Activated T-cell treated with anti-CD3 and anti-CD28 coated beads, Interleukin-2, amount 50 U/mL, for 24 hours (primary cell): Measurements from ENCODE around the gene OSBPL7.

Source experiments
- DNase-seq: peaks from one replicate; pipeline ENCODE4 v3.0.0-alpha.2; 2020
- H3K27ac Mint-ChIP-seq: 2 replicates; pipeline ENCODE4 v1.8.0; 2020; ENCODE audit warnings: mild to moderate bottlenecking, mixed read lengths
- H3K27me3 Mint-ChIP-seq: 2 replicates; pipeline ENCODE4 v1.8.0; 2020; ENCODE audit warnings: mixed read lengths
- H3K36me3 Mint-ChIP-seq: 2 replicates; pipeline ENCODE4 v1.8.0; 2020; ENCODE audit warnings: low read depth, mixed read lengths
- H3K4me1 Mint-ChIP-seq: 2 replicates; pipeline ENCODE4 v1.8.0; 2020; ENCODE audit warnings: low read depth, mixed read lengths
- H3K4me3 Mint-ChIP-seq: 2 replicates; pipeline ENCODE4 v1.8.0; 2020; ENCODE audit warnings: mild to moderate bottlenecking, moderate library complexity, mixed read lengths
- H3K9me3 Mint-ChIP-seq: 2 replicates; pipeline ENCODE4 v1.8.0; 2020; ENCODE audit warnings: mixed read lengths

The OSBPL7 gene

GRCh38 chr17:47821031-47821423 lies 567 bp downstream of the OSBPL7 start:
- H3K9me3 Mint-ChIP-seq: no peaks in the 10 kb centered on the region
- peaks cover 24% of the 10 kb centered on the region for H3K4me1 Mint-ChIP-seq
- H3K27ac Mint-ChIP-seq: peak overlapping the region; percentile 94

GRCh38 chr17:47820033-47820789 lies 1.4 kb downstream of the OSBPL7 start:
- Mint-ChIP-seq H3K9me3 (no peaks in the 10 kb centered on the region), H3K27ac (peak overlapping the region; percentile 94), H3K27me3 (no peaks in the 10 kb centered on the region), H3K4me1 (peaks cover 24% of the 10 kb centered on the region), H3K36me3 (peaks cover 68% of the 10 kb centered on the region), H3K4me3 (peak overlapping the region; percentile 95)
- DNase-seq: no peak

More at GRCh38 chr17:47821031-47821423, 567 bp downstream of the OSBPL7 start:
- peak; percentile 37 for DNase-seq
- Mint-ChIP-seq H3K27me3 (no peaks in the 10 kb centered on the region), H3K36me3 (peaks cover 68% of the 10 kb centered on the region), H3K4me3 (peak overlapping the region; percentile 95)

- Mint-ChIP-seq H3K4me3 (no peak overlapping the region), H3K27ac (peak overlapping the region; percentile 57), H3K36me3 (peaks cover 71% of the 10 kb centered on the region), H3K27me3 (no peaks in the 10 kb centered on the region), H3K4me1 (peaks cover 24% of the 10 kb centered on the region), H3K9me3 (no peaks in the 10 kb centered on the region)
- no peak for DNase-seq
Measured at GRCh38 chr17:47819475-47819874, 2.1 kb downstream of the OSBPL7 start.

DNA sequence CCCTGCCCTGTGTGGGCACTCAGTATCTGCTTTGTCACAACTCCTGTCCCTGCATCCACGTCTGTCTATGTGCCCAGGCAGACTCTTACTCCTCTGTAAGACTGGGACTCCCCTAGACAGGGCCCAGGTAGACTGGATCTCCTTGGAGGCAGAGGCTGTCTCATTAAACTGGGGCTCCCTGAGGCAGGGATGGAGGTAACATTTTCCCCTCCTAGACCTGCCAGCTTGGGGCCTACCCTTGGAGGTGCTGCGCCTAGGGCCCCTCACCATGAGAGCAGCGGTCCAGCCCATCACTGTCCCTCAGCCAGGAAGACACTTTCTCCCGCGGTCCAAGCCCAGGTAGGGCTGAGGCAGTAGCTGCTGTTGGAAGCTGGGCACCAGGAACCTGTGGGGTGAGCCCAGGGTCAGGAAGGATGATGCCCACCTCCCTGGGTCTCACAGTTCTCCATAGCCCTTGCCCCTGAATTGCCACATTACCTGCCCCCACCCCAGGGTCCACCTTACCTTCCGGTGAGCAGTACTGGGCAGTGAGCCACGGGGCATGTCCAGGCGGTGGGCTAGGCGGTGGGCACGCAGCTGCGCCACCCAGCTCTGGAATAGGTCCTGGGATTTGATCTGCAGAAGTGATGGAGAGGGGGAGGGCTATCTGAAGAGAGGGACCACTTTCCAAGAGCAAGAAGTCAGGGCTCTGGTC lies 3.4 kb downstream of the OSBPL7 start:
- no peaks in the 10 kb centered on the region for H3K27me3 Mint-ChIP-seq
- H3K27ac Mint-ChIP-seq: no peak overlapping the region
- H3K36me3 Mint-ChIP-seq: peaks cover 62% of the 10 kb centered on the region
- H3K4me3 Mint-ChIP-seq: no peak overlapping the region
- DNase-seq: no peak
- no peaks in the 10 kb centered on the region for H3K9me3 Mint-ChIP-seq
- H3K4me1 Mint-ChIP-seq: peaks cover 24% of the 10 kb centered on the region

- H3K27me3 Mint-ChIP-seq: no peaks in the 10 kb centered on the region
- peaks cover 72% of the 10 kb centered on the region for H3K36me3 Mint-ChIP-seq
- H3K4me1 Mint-ChIP-seq: peaks cover 17% of the 10 kb centered on the region
Measured at GRCh38 chr17:47816947-47817346, 4.6 kb downstream of the OSBPL7 start.

DNA sequence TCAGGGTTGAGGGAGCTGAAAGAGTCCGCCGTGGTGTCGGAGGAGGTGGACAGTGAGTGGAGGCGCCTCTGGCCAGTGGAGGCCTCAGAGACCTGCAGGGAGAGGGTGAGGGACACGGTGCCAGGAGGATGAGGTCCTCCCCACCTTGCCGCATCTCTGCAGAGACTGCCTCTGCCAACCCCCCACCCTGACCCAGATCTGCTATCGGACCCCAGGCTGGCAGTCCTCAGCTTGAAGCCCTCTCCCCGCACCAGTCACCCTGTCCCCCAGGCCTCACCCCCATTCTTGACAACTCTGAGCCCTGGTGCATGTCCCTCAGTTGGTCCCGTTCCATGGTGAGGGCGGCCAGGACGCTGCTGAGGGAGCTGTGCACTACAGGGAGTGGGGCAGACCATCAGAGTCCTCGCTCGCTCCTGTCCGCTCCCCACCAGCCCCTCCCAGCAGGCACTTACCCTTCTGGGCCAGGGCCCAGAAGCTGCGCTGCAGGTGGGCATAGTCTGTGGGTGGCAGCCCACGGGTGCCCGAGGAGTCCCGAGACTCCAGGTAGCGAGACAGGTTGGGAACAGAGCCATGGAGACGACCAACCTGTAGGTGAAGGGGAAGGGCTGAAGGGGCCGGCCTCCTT lies 5.4 kb downstream of the OSBPL7 start:
- Mint-ChIP-seq H3K9me3 (no peaks in the 10 kb centered on the region), H3K27ac (no peak overlapping the region), H3K4me1 (peaks cover 13% of the 10 kb centered on the region), H3K36me3 (peaks cover 75% of the 10 kb centered on the region), H3K4me3 (no peak overlapping the region), H3K27me3 (no peaks in the 10 kb centered on the region)
- DNase-seq: no peak

More at GRCh38 chr17:47816947-47817346, 4.6 kb downstream of the OSBPL7 start:
- Mint-ChIP-seq H3K9me3 (no peaks in the 10 kb centered on the region), H3K4me3 (no peak overlapping the region), H3K27ac (peak overlapping the region; percentile 6)
- no peak for DNase-seq

DNA sequence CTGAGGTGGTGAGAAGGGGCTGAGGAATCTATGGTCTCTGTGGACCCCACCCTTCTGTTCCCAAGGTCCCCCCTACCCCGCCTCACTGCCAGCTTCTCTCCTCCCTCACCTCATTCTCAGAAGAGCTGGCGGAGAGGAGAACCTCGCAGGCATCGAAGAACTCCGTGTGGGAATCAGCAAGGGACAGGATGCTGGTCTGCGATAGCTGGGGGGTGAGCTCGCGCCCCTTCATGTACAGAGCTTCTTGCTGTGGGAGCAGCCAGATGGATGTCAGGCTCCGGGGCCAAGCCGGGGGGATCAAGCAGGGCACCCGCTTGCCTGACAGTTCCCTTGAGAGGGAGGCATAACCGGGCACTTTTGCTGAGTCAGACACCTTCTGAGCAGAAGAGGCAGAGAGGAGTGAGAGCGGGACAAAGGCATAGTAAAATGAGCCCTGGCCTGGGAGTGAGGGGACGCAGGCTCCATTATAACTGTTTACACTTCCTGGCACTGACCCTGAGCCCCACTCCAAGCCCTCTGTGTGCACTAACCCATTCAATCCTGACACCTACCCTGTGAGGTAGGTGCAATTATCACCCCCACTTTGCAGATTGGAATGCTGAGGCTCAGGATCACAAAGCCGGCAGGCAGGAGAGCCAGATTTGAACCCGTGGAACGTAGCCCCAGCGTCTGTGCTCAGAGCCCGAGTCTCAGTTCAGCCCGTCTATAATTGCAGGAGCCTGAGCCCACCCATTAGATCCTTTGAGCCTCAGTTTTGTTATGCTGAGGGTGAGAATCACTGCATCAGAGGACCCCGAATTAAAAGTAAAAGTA lies 6.3 kb downstream of the OSBPL7 start:
- peak overlapping the region; percentile 35 for H3K27ac Mint-ChIP-seq
- no peaks in the 10 kb centered on the region for H3K27me3 Mint-ChIP-seq
- H3K4me1 Mint-ChIP-seq: peaks cover 12% of the 10 kb centered on the region
- no peaks in the 10 kb centered on the region for H3K9me3 Mint-ChIP-seq
- no peak overlapping the region for H3K4me3 Mint-ChIP-seq
- peaks cover 79% of the 10 kb centered on the region for H3K36me3 Mint-ChIP-seq
- no peak for DNase-seq

DNA sequence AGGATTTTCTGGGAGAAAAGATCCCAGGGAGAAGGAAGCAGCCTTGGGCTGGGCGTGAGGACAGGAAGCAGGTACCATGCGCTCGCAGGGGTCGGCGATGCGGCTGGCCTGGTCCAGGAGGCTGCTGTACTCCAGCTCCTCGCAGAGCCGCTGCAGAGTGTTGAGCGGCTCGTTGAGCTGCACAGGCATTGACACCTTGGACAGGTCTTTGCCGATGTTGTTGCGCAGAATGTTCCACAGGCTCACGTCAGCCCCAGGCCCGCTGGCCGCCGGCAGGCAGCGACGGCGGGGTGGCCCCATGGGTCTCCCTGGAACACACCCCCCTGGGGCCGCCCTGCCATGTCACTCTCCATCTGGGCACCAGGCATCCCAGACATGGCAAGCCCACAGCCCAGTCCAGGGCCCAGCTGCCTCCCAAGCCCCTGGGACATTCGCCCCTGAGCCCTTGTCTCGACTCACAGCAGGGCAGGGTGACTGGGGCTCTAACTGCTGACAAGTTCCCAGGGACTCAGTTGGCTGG lies 8.0 kb downstream of the OSBPL7 start:
- no peaks in the 10 kb centered on the region for H3K27me3 Mint-ChIP-seq
- peaks cover 18% of the 10 kb centered on the region for H3K4me1 Mint-ChIP-seq
- H3K36me3 Mint-ChIP-seq: peaks cover 90% of the 10 kb centered on the region
- H3K9me3 Mint-ChIP-seq: no peaks in the 10 kb centered on the region
- no peak for DNase-seq
- H3K27ac Mint-ChIP-seq: no peak overlapping the region
- H3K4me3 Mint-ChIP-seq: no peak overlapping the region

DNA sequence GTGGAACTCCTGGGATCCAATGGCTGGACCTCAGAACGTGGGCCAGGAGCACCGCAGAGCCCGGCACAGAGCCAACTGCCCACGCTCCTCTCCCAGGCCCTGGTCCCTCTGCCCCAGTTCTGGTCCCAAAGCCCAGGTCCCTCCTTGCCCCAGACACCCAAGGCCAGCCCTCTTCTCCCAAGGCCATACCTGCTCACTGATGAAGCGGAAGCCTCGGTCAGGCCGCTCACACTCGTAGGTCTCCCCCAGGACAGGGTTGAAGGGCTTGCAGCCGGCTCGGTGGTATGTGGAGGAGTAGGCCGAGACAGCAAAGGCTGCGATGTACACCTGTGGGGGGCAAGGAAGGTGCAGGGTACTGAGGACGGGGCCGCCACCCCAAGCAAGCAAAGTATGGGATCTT lies 8.5 kb downstream of the OSBPL7 start:
- Mint-ChIP-seq H3K4me3 (no peak overlapping the region), H3K27ac (peak overlapping the region; percentile 37), H3K36me3 (peaks cover 90% of the 10 kb centered on the region), H3K4me1 (peaks cover 18% of the 10 kb centered on the region), H3K9me3 (no peaks in the 10 kb centered on the region), H3K27me3 (no peaks in the 10 kb centered on the region)
- DNase-seq: no peak

DNA sequence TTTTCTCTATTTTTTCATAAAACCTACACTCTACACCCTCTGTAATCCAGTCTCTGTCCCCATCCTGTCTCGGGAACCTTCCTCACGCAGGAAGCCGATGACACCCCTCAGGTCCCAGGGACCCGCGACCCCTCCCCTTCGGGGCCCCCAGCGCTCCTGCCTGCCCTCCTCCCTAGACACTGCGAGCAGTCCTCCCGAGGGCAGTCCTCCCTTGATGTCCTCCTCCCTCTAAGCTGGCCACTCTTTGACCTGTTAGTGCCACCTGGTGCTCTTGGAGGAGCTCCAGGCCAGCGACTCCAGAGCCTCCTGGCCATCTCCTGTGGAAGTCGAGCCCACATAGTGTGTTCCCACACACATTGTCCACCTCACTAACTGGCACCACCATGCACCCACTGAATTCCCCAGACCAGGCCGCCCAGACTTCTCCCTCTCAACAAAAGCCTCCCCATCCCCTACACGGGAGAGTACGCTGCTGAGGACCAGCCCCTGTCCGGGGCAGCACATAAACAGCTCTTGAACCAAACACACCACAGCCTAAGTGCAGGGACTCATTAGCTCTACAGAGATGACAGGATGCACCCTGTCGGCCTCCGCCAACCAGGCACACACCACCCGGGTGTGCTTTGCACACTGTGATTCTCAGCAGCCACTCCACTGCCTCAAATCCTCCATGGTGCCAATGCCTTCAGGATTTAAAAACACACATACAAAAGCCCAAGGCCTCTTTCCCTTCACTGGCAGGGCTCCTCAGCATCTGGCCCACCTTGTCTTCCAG lies 9.3 kb downstream of the OSBPL7 start:
- no peak overlapping the region for H3K4me3 Mint-ChIP-seq
- H3K27me3 Mint-ChIP-seq: no peaks in the 10 kb centered on the region
- DNase-seq: no peak
- peaks cover 90% of the 10 kb centered on the region for H3K36me3 Mint-ChIP-seq
- H3K4me1 Mint-ChIP-seq: peaks cover 18% of the 10 kb centered on the region
- H3K9me3 Mint-ChIP-seq: no peaks in the 10 kb centered on the region
- H3K27ac Mint-ChIP-seq: peak overlapping the region; percentile 37

- H3K36me3 Mint-ChIP-seq: peaks cover 90% of the 10 kb centered on the region
- no peak for DNase-seq
- no peak overlapping the region for H3K4me3 Mint-ChIP-seq
- peak overlapping the region; percentile 67 for H3K27ac Mint-ChIP-seq
- peaks cover 18% of the 10 kb centered on the region for H3K4me1 Mint-ChIP-seq
- no peaks in the 10 kb centered on the region for H3K9me3 Mint-ChIP-seq
- H3K27me3 Mint-ChIP-seq: no peaks in the 10 kb centered on the region
Measured at GRCh38 chr17:47811709-47812108, 9.9 kb downstream of the OSBPL7 start.

GRCh38 chr17:47810901-47811635 lies 10.5 kb downstream of the OSBPL7 start:
- Mint-ChIP-seq H3K4me3 (no peak overlapping the region), H3K9me3 (no peaks in the 10 kb centered on the region), H3K27ac (peak overlapping the region; percentile 67), H3K4me1 (peaks cover 18% of the 10 kb centered on the region), H3K36me3 (peaks cover 89% of the 10 kb centered on the region), H3K27me3 (no peaks in the 10 kb centered on the region)
- DNase-seq: no peak

- H3K27ac Mint-ChIP-seq: peak overlapping the region; percentile 66
- no peaks in the 10 kb centered on the region for H3K27me3 Mint-ChIP-seq
- no peaks in the 10 kb centered on the region for H3K9me3 Mint-ChIP-seq
- no peak for DNase-seq
- no peak overlapping the region for H3K4me3 Mint-ChIP-seq
- peaks cover 18% of the 10 kb centered on the region for H3K4me1 Mint-ChIP-seq
- H3K36me3 Mint-ChIP-seq: peaks cover 83% of the 10 kb centered on the region
Measured at GRCh38 chr17:47810200-47810821, 11.3 kb downstream of the OSBPL7 start.
